WTC11 (cell line): Measurements from ENCODE around the gene CAMTA1. TPM values are rescaled to one million over a fixed set of nuclear protein-coding genes. Genes with fewer than 3 reads are reported as not detected.

ENCODE experiments used
- ATAC-seq: fragments of 200-7000 bp; cut with Tn5 transposase; 2 replicates; pipeline ENCODE4 v1.10.0; 2021; ENCODE audit warnings: mild to moderate bottlenecking, moderate library complexity
- CTCF ChIA-PET: fragments of 300-600 bp; sonication (Branson Sonifier 250); formaldehyde crosslinking; loops from one replicate; lab custom pipeline; 2021; ENCODE audit warnings: antibody characterized with exemption; lab: Charles Lee
- POLR2A ChIA-PET: fragments of 350-600 bp; sonication (Branson Sonifier 250); formaldehyde crosslinking; loops from one replicate; lab custom pipeline; 2021; ENCODE audit warnings: antibody characterized with exemption; lab: Charles Lee
- DNase-seq: peaks from one replicate; pipeline ENCODE4 v3.0.0; 2021; ENCODE audit warnings: low spot score
- H3K27ac Mint-ChIP-seq: 2 replicates; pipeline ENCODE4 v1.8.0; 2021; ENCODE audit warnings: mixed read lengths
- H3K27me3 Mint-ChIP-seq: 2 replicates; pipeline ENCODE4 v1.8.0; 2021; ENCODE audit warnings: low read depth, mild to moderate bottlenecking, moderate library complexity, mixed read lengths
- H3K36me3 Mint-ChIP-seq: 2 replicates; pipeline ENCODE4 v1.8.0; 2021; ENCODE audit warnings: mixed read lengths
- H3K4me1 Mint-ChIP-seq: 2 replicates; pipeline ENCODE4 v1.8.0; 2022; ENCODE audit warnings: mixed read lengths
- H3K4me3 Mint-ChIP-seq: 2 replicates; pipeline ENCODE4 v1.8.0; 2021; ENCODE audit warnings: mild to moderate bottlenecking, moderate library complexity, mixed read lengths
- H3K9me3 Mint-ChIP-seq: 2 replicates; pipeline ENCODE4 v1.8.0; 2021; ENCODE audit warnings: mixed read lengths
- ESRRA ChIP-seq: sonication (generic); formaldehyde crosslinking; IDR thresholded peaks from 2 replicates; pipeline ENCODE4 v1.8.1; 2022; ENCODE audit warnings: mild to moderate bottlenecking, missing genetic modification reagents, borderline replicate concordance
- FOXP1 ChIP-seq: sonication (generic); formaldehyde crosslinking; IDR thresholded peaks from 2 replicates; pipeline ENCODE4 v1.8.0; 2022; ENCODE audit warnings: missing genetic modification reagents, mild to moderate bottlenecking, moderate library complexity, borderline replicate concordance
- MXD4 ChIP-seq: fragments of 250-450 bp; sonication (Bioruptor Pico); IDR thresholded peaks from 2 replicates; pipeline ENCODE4 v1.8.0; 2021; ENCODE audit warnings: mild to moderate bottlenecking, moderate library complexity, borderline replicate concordance
- MYBL2 ChIP-seq: sonication (generic); formaldehyde crosslinking; IDR thresholded peaks from 2 replicates; pipeline ENCODE4 v1.8.1; 2023; ENCODE audit warnings: mild to moderate bottlenecking, moderate library complexity, missing genetic modification reagents
- NFATC4 ChIP-seq: fragments of 250-450 bp; sonication (Bioruptor Pico); IDR thresholded peaks from 2 replicates; pipeline ENCODE4 v1.9.0; 2021; ENCODE audit warnings: mild to moderate bottlenecking
- NFYB ChIP-seq: sonication (generic); formaldehyde crosslinking; conservative IDR thresholded peaks from 2 replicates; pipeline ENCODE4 v1.8.0; 2022; ENCODE audit warnings: low read depth, missing genetic modification reagents
- OVOL2 ChIP-seq: fragments of 250-450 bp; sonication (Bioruptor Pico); IDR thresholded peaks from 2 replicates; pipeline ENCODE4 v1.9.0; 2021; ENCODE audit warnings: mild to moderate bottlenecking, borderline replicate concordance
- SOX15 ChIP-seq: fragments of 250-450 bp; sonication (Bioruptor Pico); IDR thresholded peaks from 2 replicates; pipeline ENCODE4 v1.9.0; 2021; ENCODE audit warnings: mild to moderate bottlenecking
- TEAD1 ChIP-seq: sonication (generic); formaldehyde crosslinking; IDR thresholded peaks from 2 replicates; pipeline ENCODE4 v1.8.0; 2022; ENCODE audit warnings: mild to moderate bottlenecking, missing genetic modification reagents
- TP53 ChIP-seq: sonication (generic); formaldehyde crosslinking; IDR thresholded peaks from 2 replicates; pipeline ENCODE4 v1.8.1; 2023; ENCODE audit warnings: mild to moderate bottlenecking, missing genetic modification reagents
- ZNF138 ChIP-seq: sonication (generic); formaldehyde crosslinking; conservative IDR thresholded peaks from 2 replicates; pipeline ENCODE4 v1.8.1; 2022; ENCODE audit warnings: mild to moderate bottlenecking, moderate library complexity, missing genetic modification reagents
- ZNF219 ChIP-seq: sonication (generic); formaldehyde crosslinking; IDR thresholded peaks from 2 replicates; pipeline ENCODE4 v1.8.0; 2023; ENCODE audit warnings: missing genetic modification reagents, mild to moderate bottlenecking, borderline replicate concordance
- total RNA-seq: library from RNA; stranded (reverse); gene quantifications from 3 replicates; pipeline ENCODE4 v1.2.3, GENCODE V29; 2021
- TF ChIP-seq, protein P1 (sequence below): sonication (generic); formaldehyde crosslinking; conservative IDR thresholded peaks from 2 replicates; pipeline ENCODE4 v1.8.1; 2022; ENCODE audit warnings: mild to moderate bottlenecking, missing genetic modification reagents
- TF ChIP-seq, protein P2 (sequence below): sonication (generic); formaldehyde crosslinking; IDR thresholded peaks from 2 replicates; pipeline ENCODE4 v1.8.1; 2022; ENCODE audit warnings: missing genetic modification reagents, borderline replicate concordance
- TF ChIP-seq, protein P3 (sequence below): sonication (generic); formaldehyde crosslinking; IDR thresholded peaks from 2 replicates; pipeline ENCODE4 v1.8.0; 2022; ENCODE audit warnings: mild to moderate bottlenecking, missing genetic modification reagents
- TF ChIP-seq, protein P4 (sequence below): sonication (generic); formaldehyde crosslinking; IDR thresholded peaks from 2 replicates; pipeline ENCODE4 v1.8.1; 2022; ENCODE audit warnings: mild to moderate bottlenecking, missing genetic modification reagents, moderate library complexity, borderline replicate concordance
- TF ChIP-seq, protein P5 (sequence below): sonication (generic); formaldehyde crosslinking; IDR thresholded peaks from 2 replicates; pipeline ENCODE4 v1.8.0; 2023; ENCODE audit warnings: mild to moderate bottlenecking, missing genetic modification reagents
- TF ChIP-seq, protein P6 (sequence below): sonication (generic); formaldehyde crosslinking; IDR thresholded peaks from 2 replicates; pipeline ENCODE4 v1.8.0; 2022; ENCODE audit warnings: mild to moderate bottlenecking, missing genetic modification reagents
- TF ChIP-seq, protein P7 (sequence below): fragments of 250-450 bp; sonication (Bioruptor Pico); IDR thresholded peaks from 2 replicates; pipeline ENCODE4 v1.8.0; 2021; ENCODE audit warnings: mild to moderate bottlenecking

The CAMTA1 gene
- total RNA-seq, 1 experiment from 2014 or later = 86.4 TPM

DNA sequence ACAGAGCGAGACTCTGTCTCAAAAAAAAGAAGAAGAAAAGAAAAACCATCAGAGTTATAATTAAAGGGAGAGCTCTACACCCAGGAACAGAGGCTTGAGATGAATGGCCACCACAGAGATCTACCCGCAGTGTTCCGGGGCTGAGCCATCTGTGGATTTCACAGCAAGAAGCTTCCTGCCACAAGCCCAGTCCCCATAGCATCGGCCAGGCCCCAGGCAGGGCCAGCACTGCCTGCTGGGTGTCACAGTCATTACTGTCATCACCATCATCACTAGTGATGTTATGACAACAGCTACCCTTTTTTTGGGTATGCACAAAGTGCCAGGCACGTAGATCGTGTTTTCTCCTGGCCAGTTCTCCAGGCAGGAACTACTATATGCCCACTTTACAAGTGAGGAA, 874.3 kb downstream of the CAMTA1 start:
- no peak overlapping the region for H3K4me3 Mint-ChIP-seq
- no peaks in the 10 kb centered on the region for H3K36me3 Mint-ChIP-seq
- no peaks in the 10 kb centered on the region for H3K4me1 Mint-ChIP-seq
- ATAC-seq (no peak), DNase-seq (no peak)
- CTCF ChIA-PET = interaction anchor here (3.1 kb wide), 1 partner anchor 10 kb away, joined by 18 read pairs; no protein-coding TSS in a partner anchor
- H3K27ac Mint-ChIP-seq = no peak overlapping the region
- H3K27me3 Mint-ChIP-seq = no peaks in the 10 kb centered on the region; the same call in 1 of the 2 replicates
- TF ChIP-seq MXD4 (CRISPR knock-in tag) (no peak), SOX15 (no peak), NFATC4 (CRISPR knock-in tag) (no peak), NFYB (CRISPR knock-in tag) (no peak), OVOL2 (CRISPR knock-in tag) (no peak), FOXP1 (CRISPR knock-in tag) (no peak), ZNF138 (no peak)
- TF ChIP-seq, protein P1, sequence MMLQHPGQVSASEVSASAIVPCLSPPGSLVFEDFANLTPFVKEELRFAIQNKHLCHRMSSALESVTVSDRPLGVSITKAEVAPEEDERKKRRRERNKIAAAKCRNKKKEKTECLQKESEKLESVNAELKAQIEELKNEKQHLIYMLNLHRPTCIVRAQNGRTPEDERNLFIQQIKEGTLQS = no peak
- TF ChIP-seq, protein P2, sequence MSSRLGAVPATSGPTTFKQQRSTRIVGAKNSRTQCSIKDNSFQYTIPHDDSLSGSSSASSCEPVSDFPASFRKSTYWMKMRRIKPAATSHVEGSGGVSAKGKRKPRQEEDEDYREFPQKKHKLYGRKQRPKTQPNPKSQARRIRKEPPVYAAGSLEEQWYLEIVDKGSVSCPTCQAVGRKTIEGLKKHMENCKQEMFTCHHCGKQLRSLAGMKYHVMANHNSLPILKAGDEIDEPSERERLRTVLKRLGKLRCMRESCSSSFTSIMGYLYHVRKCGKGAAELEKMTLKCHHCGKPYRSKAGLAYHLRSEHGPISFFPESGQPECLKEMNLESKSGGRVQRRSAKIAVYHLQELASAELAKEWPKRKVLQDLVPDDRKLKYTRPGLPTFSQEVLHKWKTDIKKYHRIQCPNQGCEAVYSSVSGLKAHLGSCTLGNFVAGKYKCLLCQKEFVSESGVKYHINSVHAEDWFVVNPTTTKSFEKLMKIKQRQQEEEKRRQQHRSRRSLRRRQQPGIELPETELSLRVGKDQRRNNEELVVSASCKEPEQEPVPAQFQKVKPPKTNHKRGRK (CRISPR knock-in tag) = no peak
- TF ChIP-seq, protein P3, sequence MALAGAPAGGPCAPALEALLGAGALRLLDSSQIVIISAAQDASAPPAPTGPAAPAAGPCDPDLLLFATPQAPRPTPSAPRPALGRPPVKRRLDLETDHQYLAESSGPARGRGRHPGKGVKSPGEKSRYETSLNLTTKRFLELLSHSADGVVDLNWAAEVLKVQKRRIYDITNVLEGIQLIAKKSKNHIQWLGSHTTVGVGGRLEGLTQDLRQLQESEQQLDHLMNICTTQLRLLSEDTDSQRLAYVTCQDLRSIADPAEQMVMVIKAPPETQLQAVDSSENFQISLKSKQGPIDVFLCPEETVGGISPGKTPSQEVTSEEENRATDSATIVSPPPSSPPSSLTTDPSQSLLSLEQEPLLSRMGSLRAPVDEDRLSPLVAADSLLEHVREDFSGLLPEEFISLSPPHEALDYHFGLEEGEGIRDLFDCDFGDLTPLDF = no peak
- TF ChIP-seq, protein P4, sequence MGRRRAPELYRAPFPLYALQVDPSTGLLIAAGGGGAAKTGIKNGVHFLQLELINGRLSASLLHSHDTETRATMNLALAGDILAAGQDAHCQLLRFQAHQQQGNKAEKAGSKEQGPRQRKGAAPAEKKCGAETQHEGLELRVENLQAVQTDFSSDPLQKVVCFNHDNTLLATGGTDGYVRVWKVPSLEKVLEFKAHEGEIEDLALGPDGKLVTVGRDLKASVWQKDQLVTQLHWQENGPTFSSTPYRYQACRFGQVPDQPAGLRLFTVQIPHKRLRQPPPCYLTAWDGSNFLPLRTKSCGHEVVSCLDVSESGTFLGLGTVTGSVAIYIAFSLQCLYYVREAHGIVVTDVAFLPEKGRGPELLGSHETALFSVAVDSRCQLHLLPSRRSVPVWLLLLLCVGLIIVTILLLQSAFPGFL (CRISPR knock-in tag) = no peak
- POLR2A ChIA-PET = no interaction called here
- peaks cover 9% of the 10 kb centered on the region; the same call in 1 of the 2 replicates for H3K9me3 Mint-ChIP-seq

DNA sequence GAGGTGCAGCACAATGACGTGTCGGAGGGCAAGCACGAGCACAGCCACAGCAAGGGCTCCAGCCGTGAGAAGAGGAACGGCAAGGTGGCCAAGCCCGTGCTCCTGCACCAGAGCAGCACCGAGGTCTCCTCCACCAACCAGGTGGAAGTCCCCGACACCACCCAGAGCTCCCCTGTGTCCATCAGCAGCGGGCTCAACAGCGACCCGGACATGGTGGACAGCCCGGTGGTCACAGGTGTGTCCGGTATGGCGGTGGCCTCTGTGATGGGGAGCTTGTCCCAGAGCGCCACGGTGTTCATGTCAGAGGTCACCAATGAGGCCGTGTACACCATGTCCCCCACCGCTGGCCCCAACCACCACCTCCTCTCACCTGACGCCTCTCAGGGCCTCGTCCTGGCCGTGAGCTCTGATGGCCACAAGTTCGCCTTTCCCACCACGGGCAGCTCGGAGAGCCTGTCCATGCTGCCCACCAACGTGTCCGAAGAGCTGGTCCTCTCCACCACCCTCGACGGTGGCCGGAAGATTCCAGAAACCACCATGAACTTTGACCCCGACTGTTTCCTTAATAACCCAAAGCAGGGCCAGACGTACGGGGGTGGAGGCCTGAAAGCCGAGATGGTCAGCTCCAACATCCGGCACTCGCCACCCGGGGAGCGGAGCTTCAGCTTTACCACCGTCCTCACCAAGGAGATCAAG, 878.3 kb downstream of the CAMTA1 start:
- DNase-seq = no peak
- no peaks in the 10 kb centered on the region for H3K36me3 Mint-ChIP-seq
- no peak overlapping the region for H3K4me3 Mint-ChIP-seq
- peak overlapping the region; percentile 53; the same call in 1 of the 2 replicates for H3K27ac Mint-ChIP-seq
- no peaks in the 10 kb centered on the region for H3K27me3 Mint-ChIP-seq
- ChIA-PET POLR2A (no interaction called here), CTCF (interaction anchor here (1.4 to 3.6 kb wide), 3 partner anchors 16 to 92 kb away, joined by 7 to 18 read pairs (median 8); no protein-coding TSS in a partner anchor)
- 0 out of 2 replicates have a peak, but pooled peaks cover 3% of the 10 kb centered on the region for H3K9me3 Mint-ChIP-seq
- peaks cover 4% of the 10 kb centered on the region for H3K4me1 Mint-ChIP-seq
- no peak for ATAC-seq
- no peak for TF ChIP-seq SOX15
- no peak for TF ChIP-seq ZNF219 (CRISPR knock-in tag)
- TF ChIP-seq, protein P5, sequence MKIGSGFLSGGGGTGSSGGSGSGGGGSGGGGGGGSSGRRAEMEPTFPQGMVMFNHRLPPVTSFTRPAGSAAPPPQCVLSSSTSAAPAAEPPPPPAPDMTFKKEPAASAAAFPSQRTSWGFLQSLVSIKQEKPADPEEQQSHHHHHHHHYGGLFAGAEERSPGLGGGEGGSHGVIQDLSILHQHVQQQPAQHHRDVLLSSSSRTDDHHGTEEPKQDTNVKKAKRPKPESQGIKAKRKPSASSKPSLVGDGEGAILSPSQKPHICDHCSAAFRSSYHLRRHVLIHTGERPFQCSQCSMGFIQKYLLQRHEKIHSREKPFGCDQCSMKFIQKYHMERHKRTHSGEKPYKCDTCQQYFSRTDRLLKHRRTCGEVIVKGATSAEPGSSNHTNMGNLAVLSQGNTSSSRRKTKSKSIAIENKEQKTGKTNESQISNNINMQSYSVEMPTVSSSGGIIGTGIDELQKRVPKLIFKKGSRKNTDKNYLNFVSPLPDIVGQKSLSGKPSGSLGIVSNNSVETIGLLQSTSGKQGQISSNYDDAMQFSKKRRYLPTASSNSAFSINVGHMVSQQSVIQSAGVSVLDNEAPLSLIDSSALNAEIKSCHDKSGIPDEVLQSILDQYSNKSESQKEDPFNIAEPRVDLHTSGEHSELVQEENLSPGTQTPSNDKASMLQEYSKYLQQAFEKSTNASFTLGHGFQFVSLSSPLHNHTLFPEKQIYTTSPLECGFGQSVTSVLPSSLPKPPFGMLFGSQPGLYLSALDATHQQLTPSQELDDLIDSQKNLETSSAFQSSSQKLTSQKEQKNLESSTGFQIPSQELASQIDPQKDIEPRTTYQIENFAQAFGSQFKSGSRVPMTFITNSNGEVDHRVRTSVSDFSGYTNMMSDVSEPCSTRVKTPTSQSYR (CRISPR knock-in tag) = no peak
- TF ChIP-seq TEAD1 (CRISPR knock-in tag) = no peak
- TF ChIP-seq, protein P6, sequence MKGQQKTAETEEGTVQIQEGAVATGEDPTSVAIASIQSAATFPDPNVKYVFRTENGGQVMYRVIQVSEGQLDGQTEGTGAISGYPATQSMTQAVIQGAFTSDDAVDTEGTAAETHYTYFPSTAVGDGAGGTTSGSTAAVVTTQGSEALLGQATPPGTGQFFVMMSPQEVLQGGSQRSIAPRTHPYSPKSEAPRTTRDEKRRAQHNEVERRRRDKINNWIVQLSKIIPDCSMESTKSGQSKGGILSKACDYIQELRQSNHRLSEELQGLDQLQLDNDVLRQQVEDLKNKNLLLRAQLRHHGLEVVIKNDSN (CRISPR knock-in tag) = no peak
- TF ChIP-seq, protein P3 = no peak
- no peak for TF ChIP-seq TP53 (CRISPR knock-in tag)
- TF ChIP-seq ESRRA (CRISPR knock-in tag) = no peak
- TF ChIP-seq, protein P7, sequence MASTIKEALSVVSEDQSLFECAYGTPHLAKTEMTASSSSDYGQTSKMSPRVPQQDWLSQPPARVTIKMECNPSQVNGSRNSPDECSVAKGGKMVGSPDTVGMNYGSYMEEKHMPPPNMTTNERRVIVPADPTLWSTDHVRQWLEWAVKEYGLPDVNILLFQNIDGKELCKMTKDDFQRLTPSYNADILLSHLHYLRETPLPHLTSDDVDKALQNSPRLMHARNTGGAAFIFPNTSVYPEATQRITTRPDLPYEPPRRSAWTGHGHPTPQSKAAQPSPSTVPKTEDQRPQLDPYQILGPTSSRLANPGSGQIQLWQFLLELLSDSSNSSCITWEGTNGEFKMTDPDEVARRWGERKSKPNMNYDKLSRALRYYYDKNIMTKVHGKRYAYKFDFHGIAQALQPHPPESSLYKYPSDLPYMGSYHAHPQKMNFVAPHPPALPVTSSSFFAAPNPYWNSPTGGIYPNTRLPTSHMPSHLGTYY (CRISPR knock-in tag) = no peak
- TF ChIP-seq MYBL2 (CRISPR knock-in tag) = no peak
